SK-N-SH treated with all-trans-retinoic acid at 6 μM for 48 hours (cell line): ENCODE data around the gene TSPAN14.

Experiments
- ZFP3 ChIP-seq: fragments of 250-450 bp; sonication (Bioruptor Pico); IDR thresholded peaks from 2 replicates; pipeline ENCODE4 v1.5.0; 2020; ENCODE audit warnings: mild to moderate bottlenecking, moderate library complexity
- TF ChIP-seq, protein P1 (sequence below): fragments of 250-450 bp; sonication (Bioruptor Pico); IDR thresholded peaks from 2 replicates; pipeline ENCODE4 v1.5.1; 2020; ENCODE audit warnings: low read depth, mild to moderate bottlenecking, moderate library complexity

DNA sequence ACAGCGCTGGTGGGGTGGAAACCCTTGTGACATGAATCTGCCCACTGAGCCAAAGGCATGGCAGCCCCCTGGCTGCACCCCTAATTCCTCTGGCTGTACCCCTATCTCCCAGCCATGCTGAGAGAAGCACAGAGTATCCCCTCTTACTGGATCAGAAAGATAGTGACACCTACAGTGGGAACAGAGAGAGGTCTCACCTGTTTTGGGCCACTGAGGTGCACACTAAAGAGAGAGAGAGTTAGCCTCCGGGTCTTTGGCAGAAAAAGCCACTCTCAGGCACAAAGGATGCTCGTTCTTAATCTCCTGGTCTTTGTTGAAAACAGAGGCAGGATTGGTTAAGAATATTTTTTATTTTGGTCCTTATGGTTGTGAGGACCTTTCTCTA lies 11.3 kb downstream of the TSPAN14 start:
- TF ChIP-seq, protein P1, sequence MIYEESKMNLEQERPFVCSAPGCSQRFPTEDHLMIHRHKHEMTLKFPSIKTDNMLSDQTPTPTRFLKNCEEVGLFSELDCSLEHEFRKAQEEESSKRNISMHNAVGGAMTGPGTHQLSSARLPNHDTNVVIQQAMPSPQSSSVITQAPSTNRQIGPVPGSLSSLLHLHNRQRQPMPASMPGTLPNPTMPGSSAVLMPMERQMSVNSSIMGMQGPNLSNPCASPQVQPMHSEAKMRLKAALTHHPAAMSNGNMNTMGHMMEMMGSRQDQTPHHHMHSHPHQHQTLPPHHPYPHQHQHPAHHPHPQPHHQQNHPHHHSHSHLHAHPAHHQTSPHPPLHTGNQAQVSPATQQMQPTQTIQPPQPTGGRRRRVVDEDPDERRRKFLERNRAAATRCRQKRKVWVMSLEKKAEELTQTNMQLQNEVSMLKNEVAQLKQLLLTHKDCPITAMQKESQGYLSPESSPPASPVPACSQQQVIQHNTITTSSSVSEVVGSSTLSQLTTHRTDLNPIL (CRISPR knock-in tag), result no peak
- TF ChIP-seq ZFP3 (CRISPR knock-in tag), result no peak
